Activated naive CD8-positive, alpha-beta T cell treated with anti-CD3 and anti-CD28 coated beads, Interleukin-2, amount 10 ng/mL, durations not matched to agents 7 days and 5 days (primary cell): ENCODE results near the gene DFFB. TPM values are rescaled to one million over a fixed set of nuclear protein-coding genes. Genes with fewer than 3 reads are reported as not detected.

Experiments used
- ATAC-seq: fragments of 150-1000 bp; cut with Tn5 transposase; one replicate; pipeline ENCODE4 v1.10.0; 2021; ENCODE audit warnings: low read depth, moderate library complexity
- POLR2A ChIA-PET: fragments of 350-600 bp; sonication (Branson Sonifier 250); formaldehyde crosslinking; loops from one replicate; lab custom pipeline; 2021; ENCODE audit warnings: antibody characterized with exemption; lab: Charles Lee
- DNase-seq: peaks from one replicate; pipeline ENCODE4 v3.0.0; 2021
- H3K27ac Mint-ChIP-seq: one replicate; pipeline ENCODE4 v1.8.0; 2022; ENCODE audit warnings: mild to moderate bottlenecking, mixed read lengths
- H3K27me3 Mint-ChIP-seq: one replicate; pipeline ENCODE4 v1.8.0; 2022; ENCODE audit warnings: mild to moderate bottlenecking, moderate library complexity, mixed read lengths
- H3K36me3 Mint-ChIP-seq: one replicate; pipeline ENCODE4 v1.8.0; 2021; ENCODE audit warnings: mild to moderate bottlenecking, mixed read lengths
- H3K4me1 Mint-ChIP-seq: one replicate; pipeline ENCODE4 v1.8.0; 2021; ENCODE audit warnings: mixed read lengths
- H3K4me3 Mint-ChIP-seq: one replicate; pipeline ENCODE4 v1.8.0; 2022; ENCODE audit warnings: mild to moderate bottlenecking, moderate library complexity, mixed read lengths
- H3K9me3 Mint-ChIP-seq: one replicate; pipeline ENCODE4 v1.8.0; 2021; ENCODE audit warnings: mixed read lengths
- total RNA-seq, 2 experiments: library from RNA; stranded (reverse); gene quantifications; one replicate each; pipeline ENCODE4 v1.2.3, GENCODE V29; 2021

The DFFB gene
- total RNA-seq, 2 experiments from 2014 or later: 14.3 to 15.8 TPM

DNA sequence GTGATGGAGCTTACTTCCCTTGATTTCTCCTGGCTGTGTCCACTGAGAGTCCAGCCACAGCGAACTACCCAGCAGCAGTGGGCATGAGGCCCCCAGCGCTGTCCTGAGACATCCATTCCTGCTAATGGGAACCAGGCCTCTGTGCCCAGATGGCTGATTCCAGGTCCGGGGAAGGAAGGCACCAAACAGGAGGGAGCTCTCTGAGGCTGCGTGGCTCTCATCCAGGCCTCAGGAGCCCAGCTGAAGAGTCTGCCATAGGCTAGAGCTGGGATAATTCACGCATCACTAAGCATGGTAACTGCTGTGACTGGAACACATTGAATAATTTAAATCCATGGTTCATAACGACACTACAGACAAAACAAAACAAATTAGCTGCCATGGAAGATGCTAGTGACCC lies 36.3 kb upstream of the DFFB start:
- peaks cover 1% of the 10 kb centered on the region for H3K36me3 Mint-ChIP-seq
- POLR2A ChIA-PET: no interaction called here
- no peaks in the 10 kb centered on the region for H3K9me3 Mint-ChIP-seq
- H3K27ac Mint-ChIP-seq: no peak overlapping the region
- H3K4me3 Mint-ChIP-seq: no peak overlapping the region
- ATAC-seq: no peak
- DNase-seq: no peak
- H3K27me3 Mint-ChIP-seq: no peaks in the 10 kb centered on the region
- no peaks in the 10 kb centered on the region for H3K4me1 Mint-ChIP-seq

DNA sequence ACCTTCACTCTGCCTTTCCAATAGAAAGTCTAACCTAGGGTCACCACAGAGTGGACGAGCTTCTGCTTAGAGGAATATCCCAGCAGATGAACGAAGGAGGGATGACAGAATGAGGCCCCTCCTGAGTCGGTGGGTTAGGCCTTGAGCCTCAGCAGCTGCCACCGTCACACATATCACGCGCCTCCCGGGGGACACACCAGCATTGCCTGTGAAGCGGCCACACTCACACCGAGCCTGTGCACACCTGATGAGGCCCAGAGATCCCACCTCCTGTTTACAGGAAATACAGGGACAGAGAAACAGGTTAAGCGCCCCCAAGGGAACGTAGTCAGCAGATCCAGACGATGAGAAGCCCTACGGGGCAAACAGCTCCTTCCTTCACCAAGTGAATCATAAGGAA lies 35.8 kb upstream of the DFFB start:
- POLR2A ChIA-PET: no interaction called here

DNA sequence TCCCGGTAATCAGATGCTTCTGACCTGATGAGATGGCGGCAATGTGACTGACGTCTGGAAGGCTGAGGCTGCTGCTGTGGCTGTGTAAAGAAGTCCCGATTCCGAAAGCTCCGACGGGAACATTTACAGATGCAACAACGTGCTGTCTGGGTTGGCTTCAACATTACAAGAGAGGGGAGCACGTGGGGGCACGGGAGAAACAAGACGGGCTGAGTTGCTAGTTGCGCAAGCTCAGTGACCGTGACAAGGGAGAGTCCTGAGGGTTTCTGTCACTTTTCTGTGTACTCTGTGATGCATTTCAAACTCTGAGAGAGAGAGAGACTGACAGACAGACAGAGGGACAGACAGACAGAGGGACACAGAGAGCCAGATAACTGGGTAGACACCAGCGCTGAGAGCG lies 35.4 kb upstream of the DFFB start:
- no peak overlapping the region for H3K4me3 Mint-ChIP-seq
- POLR2A ChIA-PET: no interaction called here
- no peaks in the 10 kb centered on the region for H3K9me3 Mint-ChIP-seq
- H3K36me3 Mint-ChIP-seq: peaks cover 1% of the 10 kb centered on the region
- no peaks in the 10 kb centered on the region for H3K27me3 Mint-ChIP-seq
- DNase-seq (no peak), ATAC-seq (no peak)
- H3K4me1 Mint-ChIP-seq: no peaks in the 10 kb centered on the region
- no peak overlapping the region for H3K27ac Mint-ChIP-seq

More for the DNA sequence above, 35.8 kb upstream of the DFFB start:
- Mint-ChIP-seq H3K4me3 (no peak overlapping the region), H3K36me3 (peaks cover 1% of the 10 kb centered on the region), H3K4me1 (no peaks in the 10 kb centered on the region), H3K9me3 (no peaks in the 10 kb centered on the region), H3K27ac (no peak overlapping the region), H3K27me3 (no peaks in the 10 kb centered on the region)
- ATAC-seq (no peak), DNase-seq (no peak)

DNA sequence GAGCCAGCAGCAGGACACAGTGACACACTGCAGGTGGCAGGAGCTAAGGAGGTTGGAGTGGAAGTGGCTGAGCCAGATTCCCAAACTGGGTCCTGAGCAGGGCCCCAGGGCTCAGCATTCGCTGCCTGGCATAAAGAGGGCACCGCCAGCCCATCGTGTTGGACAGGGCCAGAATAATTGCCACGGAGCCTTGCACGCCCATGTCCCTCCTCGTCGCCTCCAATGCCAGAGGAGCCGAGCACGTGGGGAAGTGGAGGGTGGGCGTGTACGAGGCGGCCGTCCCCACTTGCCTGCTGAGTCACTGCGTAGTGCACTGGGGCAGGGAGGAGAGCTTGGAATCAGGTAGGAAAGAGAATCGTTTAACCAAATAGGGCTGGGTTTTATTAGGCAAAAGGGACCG lies 34.9 kb upstream of the DFFB start:
- H3K27me3 Mint-ChIP-seq: no peaks in the 10 kb centered on the region
- DNase-seq (no peak), ATAC-seq (no peak)
- POLR2A ChIA-PET: no interaction called here
- H3K36me3 Mint-ChIP-seq: peaks cover 1% of the 10 kb centered on the region
- no peaks in the 10 kb centered on the region for H3K9me3 Mint-ChIP-seq
- no peaks in the 10 kb centered on the region for H3K4me1 Mint-ChIP-seq
- no peak overlapping the region for H3K4me3 Mint-ChIP-seq
- H3K27ac Mint-ChIP-seq: no peak overlapping the region

DNA sequence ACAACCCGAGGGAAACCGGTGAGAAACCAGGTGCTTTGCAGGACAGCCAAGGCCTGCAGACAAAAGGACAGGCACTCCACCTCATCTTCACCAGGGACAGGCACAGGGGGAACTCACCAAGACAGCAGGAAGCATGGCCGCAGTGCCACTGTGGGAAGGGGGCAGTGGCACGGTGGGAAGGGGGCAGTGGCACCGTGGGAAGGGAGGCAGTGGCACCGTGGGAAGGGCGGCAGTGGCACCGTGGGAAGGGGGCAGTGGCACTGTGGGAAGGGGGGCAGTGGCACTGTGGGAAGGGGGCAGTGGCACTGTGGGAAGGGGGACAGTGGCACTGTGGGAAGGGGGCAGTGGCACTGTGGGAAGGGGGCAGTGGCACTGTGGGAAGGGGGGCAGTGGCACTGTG lies 32.6 kb upstream of the DFFB start:
- POLR2A ChIA-PET: no interaction called here

DNA sequence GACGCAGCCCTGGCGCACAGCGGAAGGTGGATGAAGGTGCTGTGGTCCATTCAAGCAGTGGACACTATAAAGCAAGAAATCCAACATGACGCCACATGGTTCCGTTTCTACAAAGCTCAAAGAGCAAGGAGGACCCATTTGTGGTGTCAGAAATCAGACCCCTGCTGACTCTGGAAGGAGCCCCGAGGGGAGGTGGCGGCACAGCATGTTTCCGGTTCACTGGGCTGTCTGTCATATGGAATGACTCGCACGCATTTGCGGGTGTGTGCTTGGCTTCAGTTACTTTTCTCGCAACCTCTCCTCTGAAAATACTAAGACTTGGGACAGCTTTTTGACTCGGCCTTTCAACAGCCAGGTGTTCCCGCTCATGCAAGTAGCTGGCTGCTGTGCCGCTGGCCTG lies 31.9 kb upstream of the DFFB start:
- no peak for DNase-seq
- H3K4me3 Mint-ChIP-seq: no peak overlapping the region
- H3K9me3 Mint-ChIP-seq: no peaks in the 10 kb centered on the region
- POLR2A ChIA-PET: no interaction called here
- H3K4me1 Mint-ChIP-seq: no peaks in the 10 kb centered on the region
- no peaks in the 10 kb centered on the region for H3K27me3 Mint-ChIP-seq
- H3K36me3 Mint-ChIP-seq: peaks cover 7% of the 10 kb centered on the region
- no peak overlapping the region for H3K27ac Mint-ChIP-seq
- no peak for ATAC-seq

More for the DNA sequence above, 32.6 kb upstream of the DFFB start:
- DNase-seq: no peak
- Mint-ChIP-seq H3K4me3 (no peak overlapping the region), H3K27me3 (no peaks in the 10 kb centered on the region), H3K36me3 (peaks cover 7% of the 10 kb centered on the region), H3K4me1 (no peaks in the 10 kb centered on the region), H3K27ac (no peak overlapping the region), H3K9me3 (no peaks in the 10 kb centered on the region)
- no peak for ATAC-seq

DNA sequence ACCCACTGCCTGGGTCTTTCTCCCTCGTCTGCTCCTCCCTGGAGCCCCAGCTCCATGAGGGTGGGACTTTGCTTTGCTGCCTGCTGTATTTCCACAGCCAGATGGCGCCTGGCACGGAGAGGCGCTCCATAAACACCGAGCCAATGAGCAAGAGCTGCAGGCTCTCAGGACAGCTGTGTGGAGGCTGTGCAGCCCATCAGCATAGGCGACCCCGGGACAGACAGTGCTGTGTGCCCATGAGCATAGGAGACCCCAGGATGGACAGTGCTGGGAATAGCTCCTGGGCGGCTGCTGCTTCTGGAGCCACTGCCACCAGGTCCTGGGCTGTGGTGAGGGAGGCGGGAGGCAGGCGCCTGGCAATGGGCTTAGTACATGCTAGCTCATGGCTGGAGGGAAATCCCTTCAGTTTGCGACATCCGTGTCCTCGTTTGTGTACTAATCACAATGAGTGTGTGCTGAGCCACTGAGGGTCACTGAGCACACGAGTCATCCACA lies 29.4 kb upstream of the DFFB start:
- peaks cover 12% of the 10 kb centered on the region for H3K36me3 Mint-ChIP-seq
- no peak overlapping the region for H3K27ac Mint-ChIP-seq
- ATAC-seq (no peak), DNase-seq (no peak)
- no peaks in the 10 kb centered on the region for H3K4me1 Mint-ChIP-seq
- no peaks in the 10 kb centered on the region for H3K9me3 Mint-ChIP-seq
- no peaks in the 10 kb centered on the region for H3K27me3 Mint-ChIP-seq
- no peak overlapping the region for H3K4me3 Mint-ChIP-seq
- POLR2A ChIA-PET: no interaction called here

DNA sequence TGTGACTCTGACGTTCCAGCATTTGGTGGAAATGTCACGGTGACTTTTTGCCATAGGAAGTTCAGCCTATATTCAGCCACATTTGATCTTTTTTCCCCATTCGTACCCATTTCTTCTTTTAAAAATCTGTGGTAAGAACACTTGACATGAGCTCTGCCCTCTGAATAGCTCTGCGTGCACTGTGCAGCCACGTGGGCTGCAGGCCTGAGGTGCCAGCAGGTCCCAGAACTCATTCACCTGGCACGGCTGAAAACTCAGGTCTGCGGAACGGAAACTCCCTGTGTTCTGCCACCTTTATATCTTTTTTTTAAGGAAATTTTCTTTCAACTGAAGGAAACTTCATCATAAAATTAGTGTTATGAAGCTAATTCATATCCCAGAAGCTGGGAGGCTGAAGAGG lies 28.9 kb upstream of the DFFB start:
- H3K9me3 Mint-ChIP-seq: no peaks in the 10 kb centered on the region
- no peaks in the 10 kb centered on the region for H3K4me1 Mint-ChIP-seq
- no peak overlapping the region for H3K27ac Mint-ChIP-seq
- peaks cover 15% of the 10 kb centered on the region for H3K36me3 Mint-ChIP-seq
- no peak for ATAC-seq
- POLR2A ChIA-PET: no interaction called here
- no peaks in the 10 kb centered on the region for H3K27me3 Mint-ChIP-seq
- H3K4me3 Mint-ChIP-seq: no peak overlapping the region
- DNase-seq: no peak

DNA sequence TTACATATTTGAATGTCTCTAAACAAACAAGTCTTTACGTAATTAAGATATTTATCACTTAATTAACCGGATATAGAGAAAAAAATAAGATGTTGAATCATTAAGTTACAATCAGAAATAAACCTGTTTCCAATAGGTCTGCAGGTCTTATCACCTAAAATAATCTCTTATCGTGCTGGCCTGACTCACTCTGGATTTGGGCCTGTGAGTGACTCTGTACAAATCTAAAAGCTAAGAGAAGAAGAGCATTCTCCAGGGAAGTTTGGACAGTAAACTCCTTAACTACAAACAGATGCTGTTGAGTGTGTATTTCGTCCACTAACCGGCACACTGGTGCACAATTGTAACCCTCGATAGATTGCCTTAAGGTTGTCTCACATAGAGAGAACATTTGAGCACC lies 25.6 kb upstream of the DFFB start:
- Mint-ChIP-seq H3K4me1 (no peaks in the 10 kb centered on the region), H3K27ac (no peak overlapping the region), H3K9me3 (no peaks in the 10 kb centered on the region), H3K27me3 (no peaks in the 10 kb centered on the region), H3K4me3 (no peak overlapping the region), H3K36me3 (peaks cover 24% of the 10 kb centered on the region)
- POLR2A ChIA-PET: no interaction called here
- DNase-seq (no peak), ATAC-seq (no peak)

DNA sequence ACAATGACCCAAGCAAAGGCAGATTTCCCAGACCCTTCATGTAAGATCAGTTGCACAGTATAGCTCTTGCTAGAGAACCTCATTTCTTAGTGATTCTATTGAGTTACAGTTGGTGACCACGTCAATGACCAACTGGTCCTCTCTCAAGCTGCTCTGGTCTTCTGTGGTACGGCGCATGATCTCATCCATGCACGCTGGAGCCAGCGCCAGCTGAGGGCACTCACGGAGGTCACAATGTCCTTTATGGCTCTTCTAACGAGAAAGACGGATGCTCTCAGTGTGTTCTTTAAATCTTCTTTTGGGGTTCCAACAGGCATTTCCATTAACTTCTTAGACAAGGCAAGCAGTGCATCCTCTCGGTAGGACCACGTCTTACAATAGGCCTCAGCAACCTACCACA lies 22.6 kb upstream of the DFFB start:
- ATAC-seq: no peak
- H3K4me3 Mint-ChIP-seq: no peak overlapping the region
- no peak overlapping the region for H3K27ac Mint-ChIP-seq
- H3K36me3 Mint-ChIP-seq: peaks cover 48% of the 10 kb centered on the region
- no peaks in the 10 kb centered on the region for H3K4me1 Mint-ChIP-seq
- H3K9me3 Mint-ChIP-seq: peaks cover 7% of the 10 kb centered on the region
- no peak for DNase-seq
- POLR2A ChIA-PET: no interaction called here
- no peaks in the 10 kb centered on the region for H3K27me3 Mint-ChIP-seq

DNA sequence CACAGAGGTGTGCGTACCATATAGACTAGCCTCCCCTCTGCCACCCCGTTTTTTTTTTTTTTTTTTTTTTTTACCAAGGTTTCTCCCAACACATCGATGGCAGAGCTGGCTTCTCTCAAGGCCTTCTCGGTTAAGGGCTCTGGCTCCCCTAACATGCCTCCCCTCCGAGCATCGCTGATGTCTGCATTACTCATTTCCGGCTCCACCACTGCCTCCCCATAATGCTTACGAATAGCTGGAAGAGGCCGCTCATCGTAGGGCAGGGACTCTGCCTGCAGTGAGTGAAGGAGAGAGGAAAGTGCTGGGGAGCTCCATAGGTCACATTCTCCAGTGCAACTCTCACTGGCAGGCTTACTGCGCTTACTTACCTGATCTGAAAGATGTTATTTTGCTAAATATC lies 20.9 kb upstream of the DFFB start:
- Mint-ChIP-seq H3K4me1 (no peaks in the 10 kb centered on the region), H3K4me3 (no peak overlapping the region), H3K9me3 (peaks cover 7% of the 10 kb centered on the region), H3K36me3 (peaks cover 48% of the 10 kb centered on the region), H3K27me3 (no peaks in the 10 kb centered on the region), H3K27ac (no peak overlapping the region)
- no peak for DNase-seq
- ATAC-seq: no peak
- POLR2A ChIA-PET: no interaction called here

DNA sequence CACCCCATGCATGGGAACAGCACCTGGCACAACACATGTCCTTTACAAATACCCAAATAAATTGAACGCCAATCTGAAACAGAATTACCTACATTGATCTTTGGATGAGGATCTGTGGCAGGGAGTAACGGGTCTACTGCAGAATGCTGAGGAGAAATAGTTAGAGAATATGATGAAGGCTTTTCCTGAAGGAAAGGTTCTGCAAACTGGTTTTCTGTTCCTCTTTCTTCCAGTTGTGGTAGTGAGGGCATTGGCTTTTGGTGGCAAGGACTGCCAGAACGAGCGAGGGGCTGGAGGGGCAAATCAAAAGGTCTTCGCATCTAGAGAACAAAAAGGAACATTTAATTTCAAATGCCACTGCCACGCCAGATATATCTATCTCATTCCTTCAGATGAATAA lies 20.1 kb upstream of the DFFB start:
- peaks cover 48% of the 10 kb centered on the region for H3K36me3 Mint-ChIP-seq
- POLR2A ChIA-PET: no interaction called here
- H3K4me3 Mint-ChIP-seq: no peak overlapping the region
- peaks cover 7% of the 10 kb centered on the region for H3K9me3 Mint-ChIP-seq
- H3K4me1 Mint-ChIP-seq: no peaks in the 10 kb centered on the region
- no peak for ATAC-seq
- H3K27me3 Mint-ChIP-seq: no peaks in the 10 kb centered on the region
- DNase-seq: no peak
- no peak overlapping the region for H3K27ac Mint-ChIP-seq

DNA sequence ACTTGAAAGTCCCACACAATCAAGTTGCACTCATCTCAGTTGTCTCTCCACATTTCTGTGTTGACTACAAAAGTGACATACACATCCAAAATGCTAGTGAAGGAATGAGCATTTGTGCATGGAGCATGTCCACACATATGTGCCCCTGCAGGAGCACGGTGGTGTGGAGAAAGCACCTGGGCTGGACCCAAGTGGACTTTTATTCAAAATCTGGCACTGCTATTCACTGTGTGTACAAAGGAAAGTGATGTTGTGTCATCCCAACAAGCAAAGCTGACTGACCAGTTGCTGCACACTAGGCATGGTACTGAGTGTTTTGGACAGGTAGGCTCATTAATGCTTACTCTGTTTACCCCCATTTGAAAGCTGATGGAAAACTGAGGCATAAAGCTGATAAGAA lies 19.6 kb upstream of the DFFB start:
- H3K4me3 Mint-ChIP-seq: no peak overlapping the region

DNA sequence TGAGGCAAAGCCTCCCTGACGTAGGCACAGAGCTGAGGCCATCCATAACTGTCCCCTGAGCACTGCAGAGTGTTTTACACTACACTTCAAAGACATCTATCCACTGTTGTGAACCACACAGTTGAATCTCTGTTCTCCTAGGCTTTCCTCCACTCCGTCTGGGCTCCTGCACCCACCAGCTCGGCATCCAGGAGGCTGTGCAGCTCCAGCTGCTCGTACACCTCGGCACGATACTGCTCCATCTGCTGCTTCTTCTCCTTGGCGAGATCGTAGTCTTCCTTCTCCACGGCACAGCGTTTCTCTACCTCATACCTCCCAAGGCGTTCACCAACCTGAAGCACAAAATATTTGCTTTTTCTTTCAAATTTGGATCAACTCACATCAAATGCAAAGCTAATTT lies 18.5 kb upstream of the DFFB start:
- H3K4me1 Mint-ChIP-seq: no peaks in the 10 kb centered on the region
- DNase-seq: no peak
- no peaks in the 10 kb centered on the region for H3K27me3 Mint-ChIP-seq
- no peak overlapping the region for H3K4me3 Mint-ChIP-seq
- H3K36me3 Mint-ChIP-seq: peaks cover 54% of the 10 kb centered on the region
- H3K27ac Mint-ChIP-seq: no peak overlapping the region
- ATAC-seq: no peak
- peaks cover 7% of the 10 kb centered on the region for H3K9me3 Mint-ChIP-seq
- POLR2A ChIA-PET: no interaction called here

More for the DNA sequence above, 19.6 kb upstream of the DFFB start:
- no peaks in the 10 kb centered on the region for H3K4me1 Mint-ChIP-seq
- no peak overlapping the region for H3K27ac Mint-ChIP-seq
- ATAC-seq (no peak), DNase-seq (no peak)
- no peaks in the 10 kb centered on the region for H3K27me3 Mint-ChIP-seq
- peaks cover 47% of the 10 kb centered on the region for H3K36me3 Mint-ChIP-seq
- POLR2A ChIA-PET: no interaction called here
- peaks cover 7% of the 10 kb centered on the region for H3K9me3 Mint-ChIP-seq

DNA sequence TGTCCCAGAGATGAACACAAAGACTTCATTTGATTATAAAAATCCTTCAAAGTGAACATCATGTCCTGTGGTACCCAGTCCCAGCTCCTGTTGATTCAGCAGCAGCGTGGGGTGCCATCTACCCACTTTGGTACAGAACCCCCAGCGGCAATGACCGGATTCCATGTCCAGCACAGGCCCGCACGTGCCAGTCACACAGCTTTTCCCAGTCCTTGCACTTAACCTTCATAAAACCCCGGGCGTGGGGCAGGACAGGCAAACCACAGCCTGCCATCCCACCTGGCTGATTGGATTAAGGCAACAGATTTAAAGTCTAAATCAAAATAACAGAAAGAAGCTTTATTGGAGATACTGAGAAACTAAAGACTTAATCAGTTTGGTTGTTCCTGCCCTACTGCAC lies 15.8 kb upstream of the DFFB start:
- H3K4me1 Mint-ChIP-seq: no peaks in the 10 kb centered on the region
- ATAC-seq: no peak
- no peak overlapping the region for H3K4me3 Mint-ChIP-seq

More for the DNA sequence above, 15.8 kb upstream of the DFFB start:
- H3K9me3 Mint-ChIP-seq: peaks cover 7% of the 10 kb centered on the region
- peaks cover 50% of the 10 kb centered on the region for H3K36me3 Mint-ChIP-seq
- H3K27me3 Mint-ChIP-seq: no peaks in the 10 kb centered on the region
- POLR2A ChIA-PET: no interaction called here
- no peak for DNase-seq
- H3K27ac Mint-ChIP-seq: no peak overlapping the region
